ENCODE measurements around the gene DHRS7B.
"Not testable (repeated sequence)": the region's sequence is repeated elsewhere in the genome, so short reads cannot be mapped to it uniquely, and the experiment has no call there.

DHRS7B gene

GRCh38 chr17:21113049-21113690 is 13.6 kb upstream of the DHRS7B start:
- no peak for DNase-seq (ENCODE audit: low read depth)
- H3K4me3 ChIP-seq (ENCODE audit: low read depth, low read length), result no peak overlapping the region
- TF ChIP-seq CTCF (IDR thresholded peaks at IDR 0.05; ENCODE audit: low read depth, low read length, missing control alignments), result no peak

GRCh38 chr17:21113716-21114115 is 13.0 kb upstream of the DHRS7B start:
- no peak for DNase-seq (ENCODE audit: low read depth)

GRCh38 chr17:21114791-21115190 is 12.0 kb upstream of the DHRS7B start:
- DNase-seq (ENCODE audit: low read depth); H3K4me3 ChIP-seq (ENCODE audit: low read depth, low read length): not testable (repeated sequence)

More at GRCh38 chr17:21113716-21114115, 13.0 kb upstream of the DHRS7B start:
- no peak for TF ChIP-seq CTCF (IDR thresholded peaks at IDR 0.05; ENCODE audit: low read depth, low read length, missing control alignments)
- H3K4me3 ChIP-seq (ENCODE audit: low read depth, low read length), result no peak overlapping the region

- no peak overlapping the region for H3K4me3 ChIP-seq (ENCODE audit: low read depth, low read length)
- DNase-seq (ENCODE audit: low read depth), result no peak
- TF ChIP-seq CTCF (IDR thresholded peaks at IDR 0.05; ENCODE audit: low read depth, low read length, missing control alignments), result peak; percentile 91
Observed at GRCh38 chr17:21119247-21119918, 7.4 kb upstream of the DHRS7B start.

GRCh38 chr17:21119919-21120249 is 6.9 kb upstream of the DHRS7B start:
- H3K4me3 ChIP-seq (ENCODE audit: low read depth, low read length), result no peak overlapping the region
- TF ChIP-seq CTCF (IDR thresholded peaks at IDR 0.05; ENCODE audit: low read depth, low read length, missing control alignments), result no peak
- DNase-seq (ENCODE audit: low read depth), result no peak

- TF ChIP-seq CTCF (IDR thresholded peaks at IDR 0.05; ENCODE audit: low read depth, low read length, missing control alignments), result no peak
- H3K4me3 ChIP-seq (ENCODE audit: low read depth, low read length), result no peak overlapping the region
- DNase-seq (ENCODE audit: low read depth), result no peak
Observed at GRCh38 chr17:21124086-21124485, 2.7 kb upstream of the DHRS7B start.

- not testable (repeated sequence) for DNase-seq (ENCODE audit: low read depth); H3K4me3 ChIP-seq (ENCODE audit: low read depth, low read length)
Observed at GRCh38 chr17:21124517-21124916, 2.2 kb upstream of the DHRS7B start.

- DNase-seq (ENCODE audit: low read depth), result no peak
- no peak for TF ChIP-seq CTCF (IDR thresholded peaks at IDR 0.05; ENCODE audit: low read depth, low read length, missing control alignments)
- peak overlapping the region; percentile 98; the same call in 1 of the 2 replicates for H3K4me3 ChIP-seq (ENCODE audit: low read depth, low read length)
Observed at GRCh38 chr17:21125862-21126261, 902 bp upstream of the DHRS7B start.
